B cell (primary cell): ENCODE data around the gene AOPEP. TPM values are rescaled to one million over a fixed set of nuclear protein-coding genes. Genes with fewer than 3 reads are reported as not detected.

Experiments used
- ATAC-seq: fragments of 200-7000 bp; cut with Tn5 transposase; one replicate; pipeline ENCODE4 v1.10.0; 2021; ENCODE audit warnings: low read depth, mild to moderate bottlenecking, moderate number of reproducible peaks, moderate library complexity
- CTCF ChIA-PET: fragments of 350-600 bp; sonication (Branson Sonifier 250); formaldehyde crosslinking; loops from one replicate; lab custom pipeline; 2021; ENCODE audit warnings: antibody characterized with exemption, inconsistent platforms; lab: Charles Lee
- POLR2A ChIA-PET: fragments of 350-600 bp; sonication (Branson Sonifier 250); formaldehyde crosslinking; loops from one replicate; lab custom pipeline; 2021; ENCODE audit warnings: antibody characterized with exemption; lab: Charles Lee
- DNase-seq: peaks from one replicate; pipeline ENCODE4 v3.0.0; 2013
- H2AFZ ChIP-seq: 2 replicates; pipeline ENCODE4 v1.6.1; 2012; ENCODE audit warnings: mild to moderate bottlenecking, low read depth, low read length; ENCODE audit not compliant: insufficient read depth, poor library complexity, severe bottlenecking
- H3K27ac ChIP-seq, 2 donors: 1 replicate in 1 of 2; 2 replicates in 1 of 2; pipeline ENCODE4 v1.5.1; 2012 to 2013; ENCODE audit warnings: low read length in 2 of 2, mild to moderate bottlenecking in 2 of 2, moderate library complexity in 1 of 2
- H3K27me3 ChIP-seq, 4 experiments: fragments of 200-600 bp in 1 of 4; sonication (generic) in 1 of 4; replicated peaks in 1 of 4; 1 replicate in 2 of 4; 2 replicates in 2 of 4; pipeline versions ENCODE4 v1.6.1 to v1.7.0; 2013 to 2016; ENCODE audit warnings: low read length in 3 of 4, mild to moderate bottlenecking in 2 of 4, mixed read lengths in 1 of 4, moderate library complexity in 1 of 4; ENCODE audit not compliant: insufficient read depth in 4 of 4, control insufficient read depth in 3 of 4; ENCODE audit errors: control extremely low read depth in 1 of 4
- H3K36me3 ChIP-seq, 2 experiments: replicated peaks in 1 of 2; 1 replicate in 1 of 2; 2 replicates in 1 of 2; pipeline versions ENCODE4 v1.6.1 to v1.7.1; 2013; ENCODE audit warnings: low read length in 1 of 2; ENCODE audit not compliant: insufficient read depth in 2 of 2, control insufficient read depth in 1 of 2; ENCODE audit errors: control extremely low read depth in 1 of 2, extremely low read depth in 1 of 2
- H3K4me1 ChIP-seq, 2 donors: fragments of 200-600 bp in 1 of 2; sonication (generic) in 1 of 2; 1 replicate in 1 of 2; 2 replicates in 1 of 2; pipeline versions ENCODE4 v1.5.1 to v1.6.1; 2013 to 2017; ENCODE audit warnings: low read length in 2 of 2; ENCODE audit not compliant: control insufficient read depth in 2 of 2, insufficient read depth in 2 of 2
- H3K4me2 ChIP-seq: replicated peaks from 2 replicates; pipeline ENCODE3; 2012; ENCODE audit warnings: mild to moderate bottlenecking, low read depth, low read length; ENCODE audit not compliant: poor library complexity, severe bottlenecking
- H3K4me3 ChIP-seq, 5 experiments: fragments of 200-600 bp in 1 of 5; sonication (generic) in 1 of 5; 1 replicate in 3 of 5; 2 replicates in 2 of 5; pipeline versions ENCODE4 v1.5.1 to v1.7.0; 2011 to 2016; ENCODE audit warnings: low read length in 4 of 5, mild to moderate bottlenecking in 4 of 5, low read depth in 2 of 5, control low read depth in 1 of 5, moderate library complexity in 1 of 5; ENCODE audit not compliant: insufficient read depth in 1 of 5; ENCODE audit errors: control extremely low read depth in 1 of 5, extremely low read depth in 1 of 5
- H3K79me2 ChIP-seq: fragments of 200-600 bp; sonication (generic); one replicate; pipeline ENCODE4 v1.6.0; 2016; ENCODE audit warnings: low read length; ENCODE audit not compliant: control insufficient read depth, insufficient read depth
- H3K9ac ChIP-seq: fragments of 200-600 bp; sonication (generic); 2 replicates; pipeline ENCODE4 v1.6.1; 2017; ENCODE audit warnings: mild to moderate bottlenecking, low read length, moderate library complexity
- H3K9me3 ChIP-seq, 3 donors: one replicate each; pipeline versions ENCODE4 v1.6.1 to v1.7.1; 2013; ENCODE audit warnings: low read length in 2 of 3; ENCODE audit not compliant: control insufficient read depth in 2 of 3, insufficient read depth in 1 of 3; ENCODE audit errors: control extremely low read depth in 1 of 3
- H4K20me1 ChIP-seq: 2 replicates; pipeline ENCODE4 v1.6.0; 2012; ENCODE audit warnings: mild to moderate bottlenecking, low read length; ENCODE audit not compliant: insufficient read depth, control insufficient read depth, poor library complexity, severe bottlenecking
- H3K27ac Mint-ChIP-seq: one replicate; pipeline ENCODE4 v1.8.0; 2021; ENCODE audit warnings: mixed read lengths
- H3K27me3 Mint-ChIP-seq: one replicate; pipeline ENCODE4 v1.8.0; 2021; ENCODE audit warnings: mixed read lengths
- H3K4me1 Mint-ChIP-seq: one replicate; pipeline ENCODE4 v1.8.0; 2021; ENCODE audit warnings: mixed read lengths
- H3K4me3 Mint-ChIP-seq: one replicate; pipeline ENCODE4 v1.8.0; 2021; ENCODE audit warnings: mixed read lengths
- H3K9me3 Mint-ChIP-seq: one replicate; pipeline ENCODE4 v1.8.0; 2022; ENCODE audit warnings: mixed read lengths; ENCODE audit not compliant: insufficient read depth
- EZH2 ChIP-seq: IDR thresholded peaks from 2 replicates; pipeline ENCODE4 v1.6.1; 2012; ENCODE audit warnings: borderline replicate concordance, low read depth, mild to moderate bottlenecking, moderate library complexity, low read length; ENCODE audit not compliant: insufficient read depth, poor library complexity, severe bottlenecking
- WGBS: methylation state at CpG from one replicate; pipeline ENCODE4 v1.1.5; 2013; ENCODE audit warnings: missing lambda C conversion rate; ENCODE audit not compliant: insufficient coverage; 5-methylcytosine and 5-hydroxymethylcytosine counted together
- intact Hi-C: fragments of 100-400 bp; cut with micrococcal nuclease; formaldehyde crosslinking; loops from one replicate; pipeline ENCODE4 v1.10.0; 2022
- polyA plus RNA-seq: library from polyadenylated mRNA; depleted of rRNA; stranded (reverse); fragments of >200 nt; gene quantifications from 2 replicates; pipeline ENCODE4 v1.2.3, GENCODE V29; 2012
- total RNA-seq, 2 donors: library from RNA; stranded (reverse); fragments of 120-200 nt in 1 of 2; gene quantifications; 1 replicate in 1 of 2; 2 replicates in 1 of 2; pipeline versions ENCODE4 v1.2.3 to v1.2.4, GENCODE V29; 2013 to 2022
- TF ChIP-seq, protein P1 (sequence below): fragments of 200-600 bp; IDR thresholded peaks from one replicate; pipeline ENCODE4 v1.8.0; 2022; ENCODE audit warnings: antibody characterized with exemption, mild to moderate bottlenecking

The AOPEP gene
- total and polyA plus RNA-seq, 2 donors (not counting 1 experiment from before 2014, with no cell fraction given) = 5.1 to 35.8 TPM

GRCh38 chr9:95088421-95089161, 362.1 kb downstream of the AOPEP start:
- Histone ChIP-seq H3K4me1 (no peaks in the 10 kb centered on the region), H3K27ac (no peak overlapping the region), H3K9me3 (no peaks in the 10 kb centered on the region), H2AFZ (no peak overlapping the region), H3K27me3 (no peaks in the 10 kb centered on the region), H3K9ac (no peak overlapping the region), H4K20me1 (no peaks in the 10 kb centered on the region), H3K4me2 (no peak overlapping the region), H3K79me2 (no peaks in the 10 kb centered on the region), H3K4me3 (no peak overlapping the region), H3K36me3 (no peaks in the 10 kb centered on the region)
- Mint-ChIP-seq H3K4me3 (no peak overlapping the region), H3K27ac (no peak overlapping the region), H3K4me1 (no peaks in the 10 kb centered on the region), H3K27me3 (no peaks in the 10 kb centered on the region), H3K9me3 (no peaks in the 10 kb centered on the region)
- intact Hi-C loops = no loop called here
- no peak for DNase-seq
- ATAC-seq = no peak
- TF ChIP-seq, protein P1, sequence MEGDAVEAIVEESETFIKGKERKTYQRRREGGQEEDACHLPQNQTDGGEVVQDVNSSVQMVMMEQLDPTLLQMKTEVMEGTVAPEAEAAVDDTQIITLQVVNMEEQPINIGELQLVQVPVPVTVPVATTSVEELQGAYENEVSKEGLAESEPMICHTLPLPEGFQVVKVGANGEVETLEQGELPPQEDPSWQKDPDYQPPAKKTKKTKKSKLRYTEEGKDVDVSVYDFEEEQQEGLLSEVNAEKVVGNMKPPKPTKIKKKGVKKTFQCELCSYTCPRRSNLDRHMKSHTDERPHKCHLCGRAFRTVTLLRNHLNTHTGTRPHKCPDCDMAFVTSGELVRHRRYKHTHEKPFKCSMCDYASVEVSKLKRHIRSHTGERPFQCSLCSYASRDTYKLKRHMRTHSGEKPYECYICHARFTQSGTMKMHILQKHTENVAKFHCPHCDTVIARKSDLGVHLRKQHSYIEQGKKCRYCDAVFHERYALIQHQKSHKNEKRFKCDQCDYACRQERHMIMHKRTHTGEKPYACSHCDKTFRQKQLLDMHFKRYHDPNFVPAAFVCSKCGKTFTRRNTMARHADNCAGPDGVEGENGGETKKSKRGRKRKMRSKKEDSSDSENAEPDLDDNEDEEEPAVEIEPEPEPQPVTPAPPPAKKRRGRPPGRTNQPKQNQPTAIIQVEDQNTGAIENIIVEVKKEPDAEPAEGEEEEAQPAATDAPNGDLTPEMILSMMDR = no peak
- TF ChIP-seq EZH2 = no peak
- ChIA-PET CTCF (no interaction called here), POLR2A (no interaction called here)
- 96% methylated on average over 19 of the region's 26 CpGs for WGBS

DNA sequence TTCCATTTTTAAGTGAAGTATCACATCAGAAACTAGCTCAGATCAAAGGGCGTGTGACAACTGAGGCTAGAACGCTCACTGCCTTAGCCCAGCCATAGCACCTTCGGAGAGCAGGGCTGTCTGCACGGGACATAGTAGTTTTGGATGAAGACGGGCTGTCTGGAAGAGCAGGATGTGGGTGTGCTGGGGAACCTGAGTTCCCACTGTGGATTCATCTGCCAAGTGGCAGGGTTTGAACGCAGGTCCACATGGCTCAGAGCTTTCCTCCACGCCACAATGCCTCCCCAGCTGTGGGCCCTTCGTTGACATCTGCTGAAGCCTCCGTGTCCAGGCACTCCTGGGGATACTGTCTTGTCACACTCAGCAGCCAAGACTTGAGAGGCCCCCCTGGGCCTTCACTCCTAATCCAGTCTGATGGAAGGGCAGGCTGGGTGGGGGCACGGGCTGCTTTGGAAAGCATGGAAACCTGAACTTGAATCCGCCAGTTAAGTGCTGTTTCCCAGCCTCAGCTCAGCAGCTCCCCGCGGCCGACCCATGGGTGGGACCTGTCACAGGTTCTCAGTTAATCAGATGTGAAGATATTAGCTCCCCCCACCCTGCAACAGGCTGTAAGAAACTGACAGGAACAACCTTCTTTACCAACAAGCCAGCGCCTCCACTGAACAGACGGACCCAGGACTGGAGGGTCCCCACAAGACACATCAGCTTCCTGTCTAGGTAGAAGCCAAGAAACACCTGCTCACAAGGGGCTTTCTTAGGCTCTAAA, 362.9 kb downstream of the AOPEP start:
- no peak overlapping the region for H2AFZ ChIP-seq
- H3K27me3 ChIP-seq = no peaks in the 10 kb centered on the region
- CTCF ChIA-PET = no interaction called here
- no peak overlapping the region for H3K27ac Mint-ChIP-seq
- H3K4me1 ChIP-seq = no peaks in the 10 kb centered on the region
- H3K27ac ChIP-seq = no peak overlapping the region
- intact Hi-C loops = no loop called here
- H3K4me1 Mint-ChIP-seq = no peaks in the 10 kb centered on the region
- no peaks in the 10 kb centered on the region for H3K36me3 ChIP-seq
- ATAC-seq (no peak), DNase-seq (no peak)
- H3K4me2 ChIP-seq = no peak overlapping the region
- H3K4me3 Mint-ChIP-seq = no peak overlapping the region
- no peak overlapping the region for H3K9ac ChIP-seq
- no peaks in the 10 kb centered on the region for H4K20me1 ChIP-seq
- H3K9me3 ChIP-seq = no peaks in the 10 kb centered on the region
- no peaks in the 10 kb centered on the region for H3K9me3 Mint-ChIP-seq
- 94% methylated on average over 11 of the region's 16 CpGs for WGBS
- TF ChIP-seq, protein P1 = no peak
- H3K27me3 Mint-ChIP-seq = no peaks in the 10 kb centered on the region
- no peaks in the 10 kb centered on the region for H3K79me2 ChIP-seq
- POLR2A ChIA-PET = no interaction called here
- no peak overlapping the region for H3K4me3 ChIP-seq
